ENCODE measurements around the gene CAMK2N2. TPM values are rescaled to one million over a fixed set of nuclear protein-coding genes. Genes with fewer than 3 reads are reported as not detected.

Gene CAMK2N2
- total RNA-seq = not detected

- DNase-seq = peak; percentile 39
Observed at GRCh38 chr3:184261270-184261853, at the start of gene CAMK2N2. TSS of gene CAMK2N2 (minus strand) at chr3:184261553. CDS start at chr3:184261285, 268 bp downstream.

GRCh38 chr3:184308744-184309143, 47.4 kb upstream of the CAMK2N2 start:
- no peak for DNase-seq

DNA sequence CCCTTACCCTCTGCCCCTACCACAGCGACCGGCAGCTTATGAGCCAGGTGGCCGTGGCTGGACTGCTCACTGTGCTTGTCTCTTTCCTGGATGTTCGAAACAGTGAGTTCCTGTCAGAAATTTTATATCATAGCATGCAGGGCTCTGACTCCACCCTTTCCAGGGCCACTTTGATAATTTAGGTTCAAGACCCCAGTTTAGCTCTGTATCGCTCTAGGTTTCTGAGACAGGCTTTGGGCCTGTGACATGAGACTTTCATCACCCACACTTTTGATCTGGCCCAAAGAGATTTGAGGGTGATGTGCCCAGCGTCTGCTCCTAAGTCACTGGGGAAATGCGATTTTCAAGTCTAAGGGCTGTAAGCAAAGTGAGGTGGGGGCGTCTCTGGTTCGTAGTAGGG, 46.6 kb upstream of the CAMK2N2 start:
- DNase-seq = no peak

GRCh38 chr3:184306341-184306972, 45.1 kb upstream of the CAMK2N2 start:
- no peak for DNase-seq

- DNase-seq = no peak
Observed at GRCh38 chr3:184305577-184305976, 44.2 kb upstream of the CAMK2N2 start.

GRCh38 chr3:184300378-184300720, 39.0 kb upstream of the CAMK2N2 start:
- no peak for DNase-seq

- DNase-seq = no peak
Observed at GRCh38 chr3:184299488-184300377, 38.4 kb upstream of the CAMK2N2 start.

- peak; percentile 96 for DNase-seq
Observed at GRCh38 chr3:184298759-184299487, 37.6 kb upstream of the CAMK2N2 start, which contains the start of gene PSMD2. TSS of gene PSMD2 (plus strand) at chr3:184299241. CDS start at chr3:184299267, 26 bp downstream.

- DNase-seq = no peak
Observed at GRCh38 chr3:184296616-184297015, 35.3 kb upstream of the CAMK2N2 start.

DNA sequence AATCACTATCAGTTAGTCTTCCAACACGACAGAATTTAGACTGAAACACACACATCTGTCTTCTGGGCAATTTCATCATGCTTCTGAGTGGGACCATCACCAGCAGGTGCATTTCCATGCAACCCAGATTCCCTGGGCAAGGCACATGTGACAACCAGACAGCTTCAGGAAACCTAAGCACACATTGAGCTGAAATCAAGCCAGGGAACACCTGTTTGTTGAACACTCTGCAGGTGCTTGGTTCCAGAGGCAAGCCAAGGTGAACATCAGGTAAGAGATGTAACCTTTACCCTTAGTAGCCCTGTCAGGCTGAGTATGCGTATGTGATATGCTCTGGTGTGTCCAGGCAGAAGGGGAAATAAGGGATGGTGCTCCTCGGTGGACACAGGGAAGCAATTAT, 34.4 kb upstream of the CAMK2N2 start:
- DNase-seq = no peak

DNA sequence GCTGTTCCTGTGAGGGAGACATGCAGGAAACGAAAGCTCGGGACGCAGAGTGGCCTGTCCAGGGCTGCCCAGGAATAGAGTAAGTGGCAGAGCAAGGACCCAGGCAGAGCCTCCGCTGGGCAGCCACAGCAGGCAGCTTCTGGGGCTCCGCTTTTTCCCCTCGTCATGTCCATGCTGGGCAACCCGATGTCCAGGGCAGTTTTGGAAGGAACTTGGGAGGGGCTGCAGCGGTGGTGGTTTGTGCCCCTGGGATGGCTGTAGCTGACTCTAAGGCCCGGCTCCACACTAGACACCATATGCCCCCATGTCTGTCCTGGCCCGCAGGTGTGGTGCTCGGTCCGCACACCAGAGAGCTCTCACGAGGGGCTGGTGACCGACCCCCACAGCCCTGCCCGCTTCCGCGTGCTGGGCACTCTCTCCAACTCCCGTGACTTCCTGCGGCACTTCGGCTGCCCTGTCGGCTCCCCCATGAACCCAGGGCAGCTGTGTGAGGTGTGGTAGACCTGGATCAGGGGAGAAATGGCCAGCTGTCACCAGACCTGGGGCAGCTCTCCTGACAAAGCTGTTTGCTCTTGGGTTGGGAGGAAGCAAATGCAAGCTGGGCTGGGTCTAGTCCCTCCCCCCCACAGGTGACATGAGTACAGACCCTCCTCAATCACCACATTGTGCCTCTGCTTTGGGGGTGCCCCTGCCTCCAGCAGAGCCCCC, 30.5 kb upstream of the CAMK2N2 start:
- DNase-seq = no peak

DNA sequence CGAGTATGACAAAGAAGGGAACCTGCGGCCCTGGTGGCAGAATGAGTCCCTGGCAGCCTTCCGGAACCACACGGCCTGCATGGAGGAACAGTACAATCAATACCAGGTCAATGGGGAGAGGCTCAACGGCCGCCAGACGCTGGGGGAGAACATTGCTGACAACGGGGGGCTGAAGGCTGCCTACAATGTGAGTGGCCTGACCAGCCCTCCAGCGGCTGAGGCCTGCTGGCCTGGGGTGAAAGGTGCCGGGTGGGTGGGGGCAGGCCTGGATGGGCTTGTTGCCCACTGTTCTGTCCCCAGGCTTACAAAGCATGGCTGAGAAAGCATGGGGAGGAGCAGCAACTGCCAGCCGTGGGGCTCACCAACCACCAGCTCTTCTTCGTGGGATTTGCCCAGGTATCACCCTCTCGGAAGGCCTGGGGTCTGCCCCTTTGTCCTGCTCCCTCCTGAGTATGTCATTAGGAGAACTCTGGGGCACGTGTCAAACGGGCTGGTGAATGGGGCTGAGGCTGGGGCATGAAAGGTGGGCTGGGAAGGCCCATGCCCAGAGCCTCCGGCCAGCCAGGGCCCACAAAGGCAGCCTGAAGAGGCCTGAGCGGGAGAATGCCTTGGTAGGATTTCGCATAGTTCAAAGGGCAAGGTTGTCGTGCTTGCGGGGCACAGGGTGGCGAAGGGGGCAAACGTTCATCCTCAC, 29.8 kb upstream of the CAMK2N2 start:
- no peak for DNase-seq

DNA sequence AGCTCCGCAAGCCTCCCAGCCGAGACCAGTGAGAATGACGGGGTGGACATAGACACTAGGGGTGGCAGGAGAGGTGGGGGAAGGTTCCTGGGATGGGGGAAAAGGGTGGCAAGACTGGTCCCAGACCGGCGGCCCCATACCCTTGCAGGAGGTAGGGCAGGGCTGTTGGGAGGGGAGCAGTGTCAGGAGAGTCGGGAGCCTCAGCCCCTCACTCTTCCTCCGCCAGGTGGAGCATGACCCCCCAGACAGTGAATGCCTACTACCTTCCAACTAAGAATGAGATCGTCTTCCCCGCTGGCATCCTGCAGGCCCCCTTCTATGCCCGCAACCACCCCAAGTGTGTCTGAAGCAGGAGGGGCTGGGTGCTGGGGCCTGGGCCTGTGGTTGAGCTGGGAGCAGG, 29.0 kb upstream of the CAMK2N2 start:
- no peak for DNase-seq

GRCh38 chr3:184289426-184289938, 28.1 kb upstream of the CAMK2N2 start:
- peak; percentile 45 for DNase-seq

GRCh38 chr3:184284696-184285095, 23.3 kb upstream of the CAMK2N2 start:
- no peak for DNase-seq

DNA sequence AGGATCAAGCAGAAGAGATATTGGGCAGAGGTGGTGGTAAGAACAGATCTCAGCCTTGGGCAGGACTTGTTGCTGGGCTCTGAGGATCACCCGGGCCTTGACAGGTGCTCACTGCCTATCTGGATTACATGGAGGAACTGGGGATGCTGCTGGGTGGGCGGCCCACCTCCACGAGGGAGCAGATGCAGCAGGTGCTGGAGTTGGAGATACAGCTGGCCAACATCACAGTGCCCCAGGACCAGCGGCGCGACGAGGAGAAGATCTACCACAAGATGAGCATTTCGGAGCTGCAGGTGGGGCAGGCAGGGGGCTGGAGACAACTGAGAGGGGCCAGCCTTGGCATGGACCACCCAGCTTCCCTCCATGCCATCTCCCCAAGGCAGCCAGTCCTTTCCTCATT, 22.3 kb upstream of the CAMK2N2 start:
- no peak for DNase-seq

DNA sequence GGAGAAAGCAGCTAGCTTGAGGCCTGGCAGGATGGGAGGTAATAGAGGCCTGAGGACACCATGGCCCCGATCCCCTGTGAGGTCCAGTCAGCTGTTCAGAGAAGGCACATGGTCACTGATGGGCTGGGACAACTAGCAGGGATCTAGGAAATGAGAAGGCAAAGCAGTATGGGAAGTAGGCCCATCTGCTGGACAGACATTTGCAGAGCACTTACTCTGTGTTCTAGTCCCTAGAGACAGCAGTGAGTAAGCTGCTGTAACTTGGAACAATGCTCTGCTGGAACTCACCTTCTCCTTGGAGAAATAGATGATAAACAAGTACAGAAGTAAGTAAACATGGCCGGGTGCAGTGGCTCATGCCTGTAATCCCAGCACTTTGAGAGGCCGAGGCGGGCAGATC, 21.6 kb upstream of the CAMK2N2 start:
- no peak for DNase-seq

- no peak for DNase-seq
Observed at GRCh38 chr3:184277366-184277765, 16.0 kb upstream of the CAMK2N2 start.

DNA sequence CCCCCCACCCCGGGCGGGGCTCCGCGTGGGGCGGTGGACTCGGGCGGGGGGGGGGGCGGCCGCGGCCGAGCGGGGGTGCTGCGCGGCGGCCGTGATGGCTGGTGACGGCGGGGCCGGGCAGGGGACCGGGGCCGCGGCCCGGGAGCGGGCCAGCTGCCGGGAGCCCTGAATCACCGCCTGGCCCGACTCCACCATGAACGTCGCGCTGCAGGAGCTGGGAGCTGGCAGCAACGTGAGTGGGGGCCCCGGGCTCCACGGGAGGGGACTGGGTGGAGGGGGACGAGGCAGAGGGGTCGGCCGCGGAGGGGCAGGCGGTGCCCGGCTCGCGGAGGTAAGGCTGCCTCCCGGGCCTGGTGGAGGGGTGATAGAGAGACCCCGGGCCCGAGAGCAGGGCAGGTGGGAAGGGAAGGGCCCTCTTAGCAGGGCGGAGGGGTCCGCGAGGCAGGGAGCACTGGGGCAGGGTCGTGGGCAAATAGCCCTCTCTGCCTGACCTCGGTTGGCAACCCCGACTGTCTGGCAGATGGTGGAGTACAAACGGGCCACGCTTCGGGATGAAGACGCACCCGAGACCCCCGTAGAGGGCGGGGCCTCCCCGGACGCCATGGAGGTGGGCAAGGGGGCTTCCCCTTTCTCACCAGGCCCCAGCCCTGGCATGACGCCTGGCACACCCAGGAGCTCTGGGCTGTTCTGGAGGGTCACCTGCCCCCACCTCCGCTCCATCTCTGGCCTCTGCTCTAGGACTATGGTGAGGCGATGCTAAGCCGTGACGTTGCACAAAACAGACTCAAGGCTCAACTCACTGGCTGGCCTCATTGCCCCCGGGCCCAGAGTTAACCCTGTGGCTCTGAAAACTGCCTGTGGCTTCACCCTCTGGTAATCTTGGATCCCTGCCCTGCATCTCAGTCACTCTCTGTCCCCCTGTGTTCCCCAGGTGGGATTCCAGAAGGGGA, 14.9 kb upstream of the CAMK2N2 start, which contains the start of gene ECE2:
Gene ECE2, plus strand, starts transcription at position 62 of the 950 bp plus-strand sequence. Its CDS starts 132 bp downstream, at position 194.
- no peak for DNase-seq

- DNase-seq = no peak
Observed at GRCh38 chr3:184275381-184275701, 14.0 kb upstream of the CAMK2N2 start.

All from effector CD4-positive, alpha-beta T cell (primary cell).